SU-DHL-6 (cell line): ENCODE data around the gene TFF1.

Source experiments
- CTCF ChIP-seq: fragments of 200-600 bp; sonication (generic); IDR thresholded peaks from one replicate; pipeline ENCODE4 v1.5.1; 2017; ENCODE audit warnings: antibody characterized with exemption, mild to moderate bottlenecking, low read length, moderate library complexity; ENCODE audit not compliant: insufficient read depth, poor library complexity, severe bottlenecking
- EZH2phosphoT487 ChIP-seq: fragments of 200-600 bp; sonication (generic), shearing (Covaris generic); conservative IDR thresholded peaks from 2 replicates; pipeline ENCODE4 v1.6.1; 2018; ENCODE audit warnings: mild to moderate bottlenecking, antibody characterized with exemption, low read length, moderate library complexity, mixed read lengths

GRCh38 chr21:42331660-42332059 is 34.7 kb downstream of the TFF1 start:
- TF ChIP-seq CTCF (no peak), EZH2phosphoT487 (no peak)
